K562 treated with DMSO at 1 percent for 4 hours (cell line): ENCODE measurements around the gene AADACL3. TPM values are rescaled to one million over a fixed set of nuclear protein-coding genes. Genes with fewer than 3 reads are reported as not detected.

ENCODE experiments used
- total RNA-seq: library from RNA; unstranded; fragments of 300-600 nt; gene quantifications from 2 replicates; pipeline ENCODE4 v1.2.3, GENCODE V29; 2022; ENCODE audit not compliant: insufficient read depth

The AADACL3 gene
- not detected in 2 replicates for total RNA-seq

GRCh38 chr1:12715896-12716437 lies at the start of gene AADACL3:
Gene AADACL3, plus strand, starts transcription at chr1:12716110. Its CDS starts 67 bp downstream, at chr1:12716177.

GRCh38 chr1:12745992-12746323 lies 30.0 kb downstream of the AADACL3 start, which contains the start of gene CFAP107:
Gene CFAP107, plus strand, starts transcription at chr1:12746200. Its CDS starts 231 bp downstream, at chr1:12746431.

GRCh38 chr1:12773438-12773837 lies 57.5 kb downstream of the AADACL3 start, which contains the start of gene PRAMEF12:
Gene PRAMEF12, plus strand, starts transcription at chr1:12773738. Its CDS starts 1,130 bp downstream, at chr1:12774868.

Other genes starting within 250 kb of the AADACL3 start
- 17.5 and 18.5 TPM in 2 replicates for gene DHRS3, start 97.9 kb upstream of the AADACL3 start, total RNA-seq
- not detected in 2 replicates for gene AADACL4, start 72.0 kb upstream of the AADACL3 start, total RNA-seq
- gene CFAP107, start 30.1 kb downstream of the AADACL3 start, total RNA-seq = 0.21 and 0.44 TPM in 2 replicates
- not detected in 2 replicates for gene PRAMEF12, start 57.6 kb downstream of the AADACL3 start, total RNA-seq
- gene PRAMEF1, start 75.3 kb downstream of the AADACL3 start, total RNA-seq = not detected in 2 replicates
- gene PRAMEF11, start 115.3 kb downstream of the AADACL3 start, total RNA-seq = not detected in 2 replicates
- gene HNRNPCL1, start 132.6 kb downstream of the AADACL3 start, total RNA-seq = not detected in 2 replicates
- not detected in 2 replicates for gene PRAMEF2, start 141.0 kb downstream of the AADACL3 start, total RNA-seq
- not detected in 2 replicates for gene PRAMEF4, start 170.1 kb downstream of the AADACL3 start, total RNA-seq
- gene PRAMEF10, start 182.2 kb downstream of the AADACL3 start, total RNA-seq = not detected in 2 replicates
- not detected in 2 replicates for gene PRAMEF7, start 200.5 kb downstream of the AADACL3 start, total RNA-seq
- not detected in 2 replicates for gene PRAMEF6, start 231.5 kb downstream of the AADACL3 start, total RNA-seq